Suppressor macrophage treated with lipopolysaccharide for 1 hour (primary cell): ENCODE data around the gene ZNG1B.
"Not testable (repeated sequence)": the region's sequence is repeated elsewhere in the genome, so short reads cannot be mapped to it uniquely, and the experiment has no call there.

ENCODE experiments used
- DNase-seq, 3 donors: peaks; one replicate each; pipeline ENCODE4 v3.0.0-alpha.2; 2020 to 2022

ZNG1B gene

DNA sequence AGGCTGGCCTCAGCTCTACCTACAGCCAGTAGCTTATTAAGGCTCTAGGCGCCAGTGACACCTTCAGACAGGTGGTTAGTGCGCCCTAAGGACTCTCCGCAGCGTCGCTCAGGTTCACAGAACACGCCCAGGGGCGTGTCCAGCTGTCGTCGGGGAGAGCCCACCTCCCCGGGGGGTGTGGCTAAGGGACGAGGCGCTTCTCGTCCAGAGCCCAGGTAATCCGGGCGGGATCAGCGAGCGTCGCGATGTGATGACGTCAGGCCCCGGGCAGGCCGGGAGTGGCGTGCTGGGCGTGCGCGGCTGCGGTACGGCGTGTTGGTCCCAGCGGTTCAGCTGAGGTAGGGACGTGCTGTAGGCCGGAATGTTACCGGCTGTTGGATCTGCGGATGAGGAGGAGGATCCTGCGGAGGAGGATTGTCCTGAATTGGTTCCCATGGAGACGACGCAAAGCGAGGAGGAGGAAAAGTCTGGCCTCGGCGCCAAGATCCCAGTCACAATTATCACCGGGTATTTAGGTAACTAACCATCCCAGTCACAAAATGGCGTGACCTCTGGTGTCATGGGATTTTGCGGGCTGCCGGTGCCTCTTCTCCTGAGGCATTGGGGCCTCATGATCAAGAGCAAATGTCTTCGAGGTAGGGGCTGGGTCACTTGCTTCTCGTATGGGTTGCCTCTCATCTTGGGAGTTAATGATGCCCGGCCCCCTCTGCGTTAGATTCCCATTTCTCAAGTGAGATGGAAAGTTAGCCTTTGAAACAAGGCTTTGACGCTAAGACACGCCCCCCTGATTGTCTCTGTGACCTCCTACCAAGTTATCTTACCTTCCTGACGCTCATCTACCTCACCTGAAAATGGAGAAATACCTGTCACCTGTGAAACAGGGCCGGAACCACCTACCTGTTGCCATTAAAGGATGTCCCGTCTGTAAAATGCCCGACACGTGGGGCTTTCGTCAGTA is at the start of gene ZNG1B:
Gene ZNG1B, plus strand, starts transcription at position 184 of the 958 bp plus-strand sequence. Its CDS starts 178 bp downstream, at position 362.
- peak in 1 of 3 donors; percentile 6 for DNase-seq

DNA sequence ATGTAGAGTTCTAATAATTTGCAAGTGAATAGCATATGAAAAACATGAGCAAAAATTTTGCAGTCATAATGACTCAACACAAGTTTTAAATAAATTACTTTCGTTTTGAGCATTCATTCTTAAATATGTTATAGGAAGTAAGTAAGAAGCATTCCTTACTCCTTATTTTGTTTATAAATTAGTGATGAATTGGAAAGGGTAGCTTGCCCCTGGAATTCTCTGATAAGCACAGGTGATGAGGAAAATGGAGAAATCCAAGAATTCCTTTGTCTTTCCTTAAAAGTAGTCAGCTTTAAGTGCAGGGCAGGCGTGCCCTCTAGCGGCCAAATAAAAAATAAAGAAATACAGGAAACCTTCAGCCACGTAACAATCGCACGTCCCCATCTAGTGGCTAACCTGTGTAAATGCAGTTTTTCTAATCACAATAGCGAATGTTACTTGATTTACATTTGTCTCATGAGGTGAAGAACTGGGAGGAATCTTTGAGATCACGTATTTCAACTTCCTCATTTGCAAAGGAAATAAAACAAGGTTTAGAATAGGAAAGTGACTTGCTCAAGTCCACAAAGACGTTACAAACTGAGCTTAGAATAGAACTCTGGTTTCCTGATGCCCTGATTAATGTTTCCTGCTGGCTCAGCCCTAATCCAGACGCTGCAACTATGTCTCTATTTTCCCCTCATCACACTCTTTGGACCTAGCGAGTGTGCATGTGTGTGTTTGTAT is 47.2 kb upstream of the ZNG1B start:
- DNase-seq = peak; percentile 74 to 93 (median 91)

DNA sequence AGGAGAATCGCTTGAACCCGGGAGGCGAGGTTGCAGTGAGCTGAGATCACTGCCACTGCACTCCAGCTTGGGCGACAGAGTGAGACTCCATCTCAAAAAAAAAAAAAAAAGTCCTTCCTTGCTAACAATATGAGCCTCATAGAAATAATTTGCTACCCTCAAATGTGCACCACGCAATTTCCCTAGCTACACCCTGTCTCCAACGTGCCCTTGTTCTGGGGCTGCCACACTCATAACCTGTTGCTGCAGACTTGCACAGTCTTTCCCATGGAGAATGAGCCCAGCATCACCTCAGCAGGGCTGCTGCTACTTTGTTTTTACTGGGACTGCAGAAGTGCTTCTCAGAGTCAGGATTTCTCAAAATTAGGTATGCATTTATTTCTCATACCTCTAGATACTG is 46.4 kb upstream of the ZNG1B start:
- no peak for DNase-seq

GRCh38 chr2:113406114-113406513 is 31.4 kb upstream of the ZNG1B start:
- no peak for DNase-seq

GRCh38 chr2:113407446-113408099 is 29.9 kb upstream of the ZNG1B start:
- peak; percentile 17 to 47 (median 37) for DNase-seq

DNA sequence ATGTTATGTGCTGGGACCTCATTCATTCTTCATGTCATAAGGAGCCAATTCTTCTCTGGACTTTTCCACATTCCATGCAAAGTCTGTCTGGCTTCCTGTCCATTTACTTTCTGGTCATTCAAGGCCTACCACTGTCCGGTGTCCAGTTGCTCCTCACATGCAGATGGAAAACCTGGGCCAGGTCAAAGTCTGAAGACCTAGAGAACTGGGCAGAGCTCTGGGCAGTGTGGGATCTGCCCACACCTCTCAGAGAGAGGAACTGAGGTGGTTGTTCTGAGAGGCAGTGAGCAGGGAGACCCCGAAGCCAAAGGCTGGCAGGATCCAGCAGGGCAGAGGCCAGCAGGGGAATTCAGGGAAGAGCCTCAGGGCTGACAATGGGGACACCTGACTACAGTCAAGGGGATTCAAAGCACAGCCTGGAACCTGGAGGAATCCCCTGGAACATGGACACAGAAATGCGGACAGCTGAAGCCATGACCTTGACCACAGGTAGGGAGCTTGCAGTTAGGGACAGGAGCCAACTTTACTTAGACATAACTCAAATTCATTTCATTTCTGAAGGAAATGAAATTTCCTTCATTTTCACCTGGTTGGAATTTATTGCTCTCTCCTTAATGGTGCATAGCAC is 25.7 kb upstream of the ZNG1B start:
- not testable (repeated sequence) for DNase-seq

DNA sequence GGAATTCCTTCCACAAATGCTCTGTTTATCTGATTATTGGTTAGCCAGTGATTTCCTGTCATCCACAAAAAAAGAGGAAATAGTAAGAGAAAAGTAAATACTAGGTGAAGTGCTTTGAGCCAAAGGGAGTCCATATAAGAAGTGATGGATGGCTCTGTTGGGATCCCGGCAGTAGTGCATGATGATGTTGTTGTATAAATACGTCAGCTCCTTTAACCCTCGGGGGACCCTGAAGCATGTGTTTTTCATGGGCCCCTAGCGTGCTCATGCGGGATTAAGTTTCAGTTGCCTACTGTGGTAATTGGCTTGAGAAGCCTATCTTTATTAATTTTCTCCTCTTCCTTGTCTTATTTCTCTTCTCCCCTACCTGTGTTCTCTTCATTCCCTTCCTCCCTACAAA is 24.7 kb upstream of the ZNG1B start:
- not testable (repeated sequence) for DNase-seq

GRCh38 chr2:113431773-113432172 is 5.7 kb upstream of the ZNG1B start:
- peak; percentile 60 to 88 (median 75) for DNase-seq

GRCh38 chr2:113433468-113433867 is 4.0 kb upstream of the ZNG1B start:
- not testable (repeated sequence) for DNase-seq

DNA sequence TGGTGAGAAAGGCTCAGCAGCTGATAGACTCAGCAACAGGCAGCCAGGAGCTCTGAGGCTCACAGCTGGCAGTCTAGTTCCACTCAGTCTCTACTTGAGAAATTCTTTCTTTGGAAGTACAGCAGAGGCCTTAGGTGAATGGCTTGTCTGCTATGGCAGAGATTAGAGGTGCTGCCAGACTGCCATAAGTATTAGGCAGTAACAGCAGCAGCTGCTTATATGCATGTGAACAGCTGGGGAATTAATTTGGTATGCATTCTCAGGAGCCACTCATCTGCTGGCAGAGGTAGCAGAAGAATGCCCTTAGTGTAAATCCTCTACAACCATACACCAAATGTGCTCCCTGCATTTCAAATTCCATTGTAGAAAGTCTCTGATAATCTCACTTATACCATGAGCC is 28.3 kb downstream of the ZNG1B start:
- DNase-seq = not testable (repeated sequence)

GRCh38 chr2:113476688-113477368 is 39.3 kb downstream of the ZNG1B start:
- DNase-seq = not testable (repeated sequence)

DNA sequence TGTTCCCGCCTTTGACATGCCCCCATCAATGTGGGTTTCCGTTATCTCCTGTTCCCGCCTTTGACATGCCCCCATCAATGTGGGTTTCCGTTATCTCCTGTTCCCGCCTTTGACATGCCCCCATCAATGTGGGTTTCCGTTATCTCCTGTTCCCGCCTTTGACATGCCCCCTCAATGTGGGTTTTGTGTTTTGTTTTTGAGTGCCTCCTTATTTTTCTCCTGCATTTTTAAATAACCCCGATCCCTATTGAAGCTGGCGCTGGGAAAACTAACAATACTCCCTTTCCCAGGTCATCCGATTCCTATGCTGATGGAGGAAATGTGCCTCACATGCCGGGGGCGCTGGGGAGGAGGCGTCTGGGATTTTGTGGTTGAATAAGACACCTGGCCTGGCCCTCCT is 59.0 kb downstream of the ZNG1B start:
- not testable (repeated sequence) for DNase-seq

- DNase-seq = not testable (repeated sequence)
Observed at GRCh38 chr2:113498365-113498764, 60.9 kb downstream of the ZNG1B start, which contains the start of gene FOXD4L1. FOXD4L1 (plus strand) TSS chr2:113498665; CDS start chr2:113499257, 592 bp downstream.

GRCh38 chr2:113499019-113499885 is 61.8 kb downstream of the ZNG1B start:
- DNase-seq = not testable (repeated sequence)

- DNase-seq = not testable (repeated sequence)
Observed at GRCh38 chr2:113499886-113500722, 62.6 kb downstream of the ZNG1B start.

DNA sequence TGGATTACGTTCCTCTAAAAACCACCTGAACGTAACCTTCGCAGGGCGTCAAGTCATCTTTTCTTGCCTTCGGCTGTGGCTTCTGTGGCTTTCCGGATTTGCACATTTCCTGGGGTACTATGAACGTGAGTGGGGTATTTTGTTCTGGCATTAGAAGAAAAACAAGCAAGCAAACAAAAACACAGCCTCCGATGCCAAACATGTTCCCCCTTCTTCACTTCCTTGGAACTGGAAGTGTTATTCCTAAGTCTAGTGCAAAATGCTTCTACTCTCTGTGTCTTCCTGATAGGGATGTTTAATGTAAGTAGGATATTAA is 63.2 kb downstream of the ZNG1B start:
- DNase-seq = not testable (repeated sequence)

DNA sequence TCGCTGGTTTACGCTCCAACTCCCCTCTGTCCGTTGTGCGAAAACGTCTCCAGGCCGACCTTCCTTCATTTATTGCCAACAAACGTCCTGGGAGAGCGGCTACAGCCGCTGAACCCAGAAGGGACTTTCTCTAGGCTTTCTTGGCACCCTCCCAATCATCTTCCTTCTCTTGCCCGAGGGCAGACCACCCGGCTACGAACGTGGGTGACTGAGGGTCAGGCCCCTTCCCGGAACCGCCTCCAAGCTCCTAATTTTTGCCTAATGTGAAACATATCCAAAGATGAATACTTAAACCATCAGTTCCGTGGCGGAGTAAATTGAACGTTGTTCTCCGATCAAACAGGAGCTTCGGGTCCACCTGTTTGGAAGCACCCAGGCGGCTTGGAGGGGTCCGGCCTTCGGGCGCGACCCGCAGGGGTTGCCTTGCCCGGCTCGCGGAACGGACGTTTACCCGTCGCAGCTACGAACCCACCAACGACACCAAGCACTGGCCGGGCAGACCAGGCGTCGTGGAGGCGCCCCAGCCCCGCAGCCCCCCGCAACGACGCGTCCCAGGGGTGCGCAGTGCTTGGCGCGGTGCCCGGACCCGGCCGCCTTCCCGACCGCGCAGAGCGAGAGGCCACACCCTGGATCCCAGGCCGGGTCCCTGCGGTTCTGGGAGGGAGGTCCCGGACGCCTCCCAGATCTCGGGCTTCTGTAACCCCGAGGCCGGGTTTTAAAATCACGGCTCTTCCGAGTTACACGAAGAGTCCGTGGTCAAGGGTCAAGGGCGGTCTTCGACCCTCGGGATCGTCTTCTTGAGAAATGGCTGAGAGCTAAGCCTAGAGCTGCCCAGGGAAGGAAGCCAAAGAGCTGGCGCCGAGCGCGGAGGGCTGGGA is 65.0 kb downstream of the ZNG1B start:
- peak; percentile 41 to 66 (median 66) for DNase-seq

- DNase-seq = peak; percentile 80 to 87 (median 80)
Observed at GRCh38 chr2:113503094-113504042, 65.9 kb downstream of the ZNG1B start.
